ENCODE results near the gene NPC2.
A peak's percentile ranks its signal among the peaks of the same experiment; 100 is the strongest.
"Not testable (repeated sequence)": the region's sequence is repeated elsewhere in the genome, so short reads cannot be mapped to it uniquely, and the experiment has no call there.

NPC2 gene

GRCh38 chr14:74464785-74465184 is 28.3 kb downstream of the NPC2 start:
- no peak for DNase-seq

GRCh38 chr14:74463697-74464096 is 29.4 kb downstream of the NPC2 start:
- DNase-seq, result no peak

DNA sequence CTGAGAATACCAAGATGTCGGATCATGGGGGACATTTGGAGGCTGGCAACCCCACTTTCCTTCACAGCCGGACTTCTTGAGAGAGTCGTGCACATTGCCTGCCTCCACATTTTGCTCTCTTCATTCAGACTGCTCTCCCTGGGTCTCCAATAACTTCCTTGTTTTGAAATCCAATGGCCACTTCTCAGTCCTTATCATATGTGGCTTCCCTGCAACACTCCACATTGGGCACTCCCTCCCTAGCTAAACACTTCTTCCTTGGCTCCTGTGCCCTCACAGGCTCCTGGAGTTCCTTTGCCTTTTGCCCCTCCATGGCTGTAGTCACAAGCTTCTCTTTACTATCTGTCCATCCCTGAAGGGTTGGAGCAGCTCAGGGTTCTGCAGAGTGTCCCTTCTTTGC is 30.1 kb downstream of the NPC2 start:
- no peak for DNase-seq

GRCh38 chr14:74459976-74460375 is 33.1 kb downstream of the NPC2 start:
- no peak for DNase-seq

GRCh38 chr14:74459289-74459946 is 33.7 kb downstream of the NPC2 start:
- DNase-seq, result peak; percentile 61

- DNase-seq, result no peak
Measured at GRCh38 chr14:74457565-74457895, 35.6 kb downstream of the NPC2 start.

GRCh38 chr14:74456684-74457564 is 36.2 kb downstream of the NPC2 start:
- DNase-seq, result no peak

DNA sequence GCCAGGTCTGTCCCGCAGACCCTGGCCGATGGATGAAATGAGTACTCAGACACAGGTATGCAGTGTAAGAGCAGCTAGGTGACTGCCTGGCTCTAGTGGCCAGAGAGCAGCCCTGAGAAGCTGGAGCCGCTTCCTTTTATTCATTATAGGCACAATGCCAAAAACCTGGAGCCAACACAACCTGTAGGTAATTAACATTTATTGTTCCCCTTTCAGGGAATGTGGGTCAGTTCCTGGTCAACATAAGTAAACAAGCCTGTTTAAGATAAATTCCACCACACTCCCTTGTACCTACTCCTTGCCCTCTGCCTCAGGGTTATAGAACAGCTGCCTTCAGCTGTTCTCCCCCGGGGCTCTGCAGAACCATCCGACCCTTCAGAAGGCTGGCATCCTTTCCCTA is 38.7 kb downstream of the NPC2 start:
- DNase-seq, result not testable (repeated sequence)

DNA sequence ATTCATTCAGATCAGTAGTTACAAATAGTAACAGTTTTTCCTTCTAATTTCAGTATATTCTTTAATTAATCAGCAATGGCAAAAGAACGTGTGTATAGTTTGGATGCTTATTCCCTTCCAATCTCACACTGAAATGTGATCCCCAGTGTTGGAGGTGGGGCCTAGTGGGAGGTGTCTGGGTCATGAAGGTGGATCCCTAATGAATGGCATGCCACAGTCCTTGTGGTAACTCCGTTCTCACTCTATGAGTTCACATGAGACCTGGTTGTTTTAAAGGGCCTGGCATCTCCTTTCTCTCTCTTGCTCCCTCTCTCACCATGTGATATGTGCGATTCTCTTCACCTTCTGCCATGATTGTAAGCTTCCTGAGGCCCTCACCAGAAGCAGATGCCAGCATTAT is 48.2 kb downstream of the NPC2 start:
- peak; percentile 1 for DNase-seq

DNA sequence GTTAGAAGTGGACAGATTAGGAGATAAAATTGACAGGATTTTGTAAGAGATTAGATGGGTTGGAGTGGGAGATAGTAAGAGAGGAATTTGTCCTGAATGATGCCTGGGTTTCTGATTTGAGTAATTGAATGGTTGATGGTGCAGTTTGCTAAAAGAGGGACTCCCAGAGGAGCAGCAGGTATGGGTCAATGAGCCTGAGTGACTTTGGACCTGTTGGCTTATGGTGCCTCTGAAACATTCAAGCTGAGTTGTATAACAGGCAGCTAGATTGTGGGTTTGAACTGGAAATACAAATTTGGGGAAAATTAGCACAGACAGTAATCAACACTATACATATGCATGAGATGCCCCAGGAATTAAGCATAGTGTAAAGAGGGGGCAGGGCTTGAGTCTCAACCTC is 50.3 kb downstream of the NPC2 start:
- DNase-seq, result no peak

DNA sequence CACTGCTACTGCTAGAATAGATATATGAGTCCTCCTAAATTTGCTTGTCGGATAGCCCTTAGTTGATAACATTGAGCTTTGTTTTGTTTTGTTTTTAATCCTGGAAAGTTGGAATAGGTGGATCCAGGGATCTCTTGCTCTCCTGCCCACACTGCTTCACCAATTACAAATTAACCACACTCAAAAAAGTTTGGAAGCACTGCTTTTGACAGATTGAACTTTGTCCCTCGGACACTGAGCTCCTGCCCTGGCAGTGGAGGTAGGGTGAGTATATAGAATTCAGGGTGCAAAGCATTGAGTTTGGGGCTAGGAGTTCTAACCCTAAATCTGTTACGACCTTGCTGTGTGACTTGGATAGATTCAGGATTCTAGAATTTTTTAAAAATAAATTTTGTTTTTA is 52.0 kb downstream of the NPC2 start:
- no peak for DNase-seq

DNA sequence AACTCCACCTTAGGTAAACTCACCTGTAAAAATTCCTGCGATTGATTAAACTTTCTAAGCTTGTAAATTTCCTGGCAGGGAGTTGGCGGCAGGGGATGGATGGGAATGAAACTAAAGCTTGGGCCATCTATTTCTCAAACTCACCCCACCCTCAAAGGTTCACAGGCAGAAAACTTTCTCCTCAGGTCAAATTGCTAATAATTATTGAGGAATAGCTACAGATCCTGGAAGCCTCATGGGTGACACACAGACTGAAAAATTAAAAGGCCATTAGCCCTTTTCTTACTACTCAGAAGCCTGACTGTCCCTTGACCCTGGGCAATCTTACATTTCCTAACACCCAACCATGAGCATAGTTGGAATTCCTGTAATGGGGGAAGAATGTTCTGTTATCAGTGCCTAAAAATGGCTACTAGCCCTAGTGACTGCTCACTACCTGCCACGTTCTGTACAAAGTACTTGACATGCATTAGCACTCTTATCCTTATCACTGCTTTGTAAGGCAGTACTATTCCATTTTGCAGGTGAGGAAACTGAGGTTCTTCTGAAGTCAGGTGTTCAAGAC is 54.7 kb downstream of the NPC2 start:
- DNase-seq, result peak; percentile 0

- DNase-seq, result peak; percentile 13
Measured at GRCh38 chr14:74437496-74438053, 55.5 kb downstream of the NPC2 start.

GRCh38 chr14:74434294-74434693 is 58.8 kb downstream of the NPC2 start:
- no peak for DNase-seq

GRCh38 chr14:74429991-74430390 is 63.1 kb downstream of the NPC2 start:
- no peak for DNase-seq
